ENCODE results near the gene SIRT5.

SIRT5 gene

GRCh38 chr6:13662651-13663334 is 88.4 kb downstream of the SIRT5 start:
- Histone ChIP-seq H3K27me3 (ENCODE audit: control insufficient read depth in 1 of 2, insufficient read depth in 1 of 2, low read length in 2 of 2) (no peaks in the 10 kb centered on the region), H2BK12ac (ENCODE audit: low read length in 2 of 2) (no peak overlapping the region), H3K4me3 (ENCODE audit: insufficient read depth in 1 of 2, low read depth in 1 of 2, low read length in 2 of 2) (no peak overlapping the region)

GRCh38 chr6:13663986-13664385 is 89.6 kb downstream of the SIRT5 start:
- Histone ChIP-seq H3K23ac (ENCODE audit: low read length in 2 of 2) (no peak overlapping the region), H2BK120ac (ENCODE audit: low read depth, low read length) (no peak overlapping the region), H3K14ac (ENCODE audit: low read length in 2 of 2) (no peak overlapping the region), H3K18ac (ENCODE audit: low read depth in 1 of 2, low read length in 2 of 2) (no peak overlapping the region), H3K9me3 (ENCODE audit: control insufficient read depth, low read length) (no peaks in the 10 kb centered on the region), H3K79me1 (replicated peaks; ENCODE audit: low read length, poor library complexity, severe bottlenecking) (peaks cover 6% of the 10 kb centered on the region), H2AK5ac (ENCODE audit: low read length, severe bottlenecking) (no peak overlapping the region), H4K91ac (ENCODE audit: low read length) (no peak overlapping the region), H2BK5ac (ENCODE audit: low read depth, low read length, poor library complexity, severe bottlenecking) (no peak overlapping the region), H3K4me2 (ENCODE audit: low read length, poor library complexity, severe bottlenecking) (no peak overlapping the region), H3K36me3 (ENCODE audit: control insufficient read depth in 1 of 2, insufficient read depth in 2 of 2, low read depth in 1 of 2, low read length in 2 of 2) (no peaks in the 10 kb centered on the region), H3K4me3 (ENCODE audit: insufficient read depth in 1 of 2, low read depth in 1 of 2, low read length in 2 of 2) (no peak overlapping the region), H2BK12ac (ENCODE audit: low read length in 2 of 2) (no peak overlapping the region), H2AFZ (ENCODE audit: low read depth, low read length) (no peak overlapping the region), H3K27ac (ENCODE audit: low read length, poor library complexity, severe bottlenecking) (no peak overlapping the region), H4K8ac (ENCODE audit: low read length) (no peak overlapping the region), H3K4ac (ENCODE audit: low read depth in 1 of 2, low read length in 2 of 2) (no peak overlapping the region), H2BK15ac (ENCODE audit: low read depth, poor library complexity, severe bottlenecking) (no peak overlapping the region), H3K27me3 (ENCODE audit: control insufficient read depth in 1 of 2, insufficient read depth in 1 of 2, low read length in 2 of 2) (no peaks in the 10 kb centered on the region), H3K4me1 (ENCODE audit: control insufficient read depth, insufficient read depth, low read depth, low read length) (peaks cover 2% of the 10 kb centered on the region), H3K9ac (ENCODE audit: low read length) (no peak overlapping the region)
- DNase-seq, result no peak
- WGBS, result 98% methylated on average over 3 of the region's 4 CpGs

More at GRCh38 chr6:13662651-13663334, 88.4 kb downstream of the SIRT5 start:
- H3K27ac ChIP-seq (ENCODE audit: low read length, poor library complexity, severe bottlenecking), result no peak overlapping the region
- WGBS, result 81% methylated on average over 1 of the region's 3 CpGs
- H4K91ac ChIP-seq (ENCODE audit: low read length), result no peak overlapping the region
- no peak overlapping the region for H2AFZ ChIP-seq (ENCODE audit: low read depth, low read length)
- no peaks in the 10 kb centered on the region for H3K36me3 ChIP-seq (ENCODE audit: control insufficient read depth in 1 of 2, insufficient read depth in 2 of 2, low read depth in 1 of 2, low read length in 2 of 2)
- H3K18ac ChIP-seq (ENCODE audit: low read depth in 1 of 2, low read length in 2 of 2), result no peak overlapping the region
- H3K9ac ChIP-seq (ENCODE audit: low read length), result no peak overlapping the region
- no peak overlapping the region for H2BK120ac ChIP-seq (ENCODE audit: low read depth, low read length)
- no peak overlapping the region for H3K14ac ChIP-seq (ENCODE audit: low read length in 2 of 2)
- H2BK15ac ChIP-seq (ENCODE audit: low read depth, poor library complexity, severe bottlenecking), result no peak overlapping the region
- H3K9me3 ChIP-seq (ENCODE audit: control insufficient read depth, low read length), result no peaks in the 10 kb centered on the region
- no peak overlapping the region for H4K8ac ChIP-seq (ENCODE audit: low read length)
- H3K4me2 ChIP-seq (ENCODE audit: low read length, poor library complexity, severe bottlenecking), result no peak overlapping the region
- no peak overlapping the region for H2BK5ac ChIP-seq (ENCODE audit: low read depth, low read length, poor library complexity, severe bottlenecking)
- H3K4me1 ChIP-seq (ENCODE audit: control insufficient read depth, insufficient read depth, low read depth, low read length), result peaks cover 2% of the 10 kb centered on the region
- H3K79me1 ChIP-seq (replicated peaks; ENCODE audit: low read length, poor library complexity, severe bottlenecking), result peaks cover 8% of the 10 kb centered on the region
- no peak overlapping the region for H2AK5ac ChIP-seq (ENCODE audit: low read length, severe bottlenecking)
- no peak overlapping the region for H3K4ac ChIP-seq (ENCODE audit: low read depth in 1 of 2, low read length in 2 of 2)
- H3K23ac ChIP-seq (ENCODE audit: low read length in 2 of 2), result no peak overlapping the region
- DNase-seq, result no peak
